SW 1271 (cell line): ENCODE results near the gene CYP2A7.
A peak's percentile ranks its signal among the peaks of the same experiment; 100 is the strongest.
"Not testable (repeated sequence)": the region's sequence is repeated elsewhere in the genome, so short reads cannot be mapped to it uniquely, and the experiment has no call there.

Experiments used
- DNase-seq, 2 experiments: peaks; one replicate each; lab custom pipeline; 2025; lab: John Stamatoyannopoulos, UW

Gene CYP2A7

GRCh38 chr19:40842012-40842411 lies 40.0 kb downstream of the CYP2A7 start:
- not testable (repeated sequence) for DNase-seq

DNA sequence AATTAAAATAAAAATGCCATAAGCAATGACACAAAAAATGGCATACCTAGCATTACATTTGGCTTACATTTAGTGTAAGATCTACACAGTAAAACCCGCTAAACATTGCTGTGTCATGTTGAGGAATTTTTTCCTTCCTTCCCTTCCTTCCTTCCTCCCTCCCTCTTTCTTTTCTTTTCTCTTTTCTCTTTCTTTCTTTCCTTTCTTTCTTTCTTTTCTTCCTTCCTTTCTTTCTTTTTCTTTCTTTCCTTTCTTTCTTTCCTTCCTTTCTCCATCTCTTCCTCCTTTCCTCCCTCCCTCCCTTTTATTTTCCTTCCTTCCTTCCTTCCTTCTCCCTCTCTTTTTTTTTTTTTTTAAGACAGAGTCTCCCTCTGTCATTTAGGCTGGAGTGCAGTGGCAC lies 43.6 kb downstream of the CYP2A7 start:
- not testable (repeated sequence) for DNase-seq

GRCh38 chr19:40836754-40837429 lies 45.1 kb downstream of the CYP2A7 start:
- DNase-seq: no peak

DNA sequence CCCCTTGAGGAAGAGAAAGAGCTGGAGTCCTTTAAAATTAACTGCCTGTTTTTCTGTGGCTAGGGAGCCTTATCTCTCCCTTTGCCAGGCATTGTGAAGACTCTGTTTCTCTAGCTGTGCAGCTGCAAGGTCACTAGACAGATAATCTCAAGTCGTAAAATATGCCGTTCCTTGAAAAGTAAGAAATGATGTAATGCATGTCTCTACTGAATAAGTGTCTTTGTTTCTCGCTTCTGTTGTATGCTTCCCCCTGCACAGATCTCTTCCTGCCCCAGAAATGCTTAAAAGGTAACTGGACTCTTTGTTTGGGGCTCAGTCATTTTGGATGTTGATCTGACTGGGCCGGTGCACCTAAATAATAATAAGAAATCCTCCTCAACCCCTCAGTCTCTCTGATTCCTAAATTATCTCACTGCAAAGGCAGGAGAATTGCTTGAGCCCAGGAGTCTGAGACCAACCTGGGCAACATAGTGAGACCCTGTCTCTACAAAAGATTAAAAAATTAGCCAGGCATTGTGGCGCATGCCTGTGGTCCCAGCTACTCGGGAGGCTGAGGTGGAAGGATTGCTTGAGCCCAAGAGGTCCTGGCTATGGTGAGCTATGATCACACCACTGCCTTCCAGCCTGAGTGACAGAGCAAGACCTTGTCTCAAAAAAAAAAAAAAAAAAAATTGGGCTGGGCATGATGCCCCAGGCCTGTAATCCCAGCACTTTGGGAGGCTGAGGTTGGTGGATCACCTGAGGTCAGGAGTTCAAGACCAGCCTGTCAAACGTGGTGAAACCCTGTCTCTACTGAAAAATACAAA lies 48.1 kb downstream of the CYP2A7 start:
- DNase-seq: not testable (repeated sequence)

DNA sequence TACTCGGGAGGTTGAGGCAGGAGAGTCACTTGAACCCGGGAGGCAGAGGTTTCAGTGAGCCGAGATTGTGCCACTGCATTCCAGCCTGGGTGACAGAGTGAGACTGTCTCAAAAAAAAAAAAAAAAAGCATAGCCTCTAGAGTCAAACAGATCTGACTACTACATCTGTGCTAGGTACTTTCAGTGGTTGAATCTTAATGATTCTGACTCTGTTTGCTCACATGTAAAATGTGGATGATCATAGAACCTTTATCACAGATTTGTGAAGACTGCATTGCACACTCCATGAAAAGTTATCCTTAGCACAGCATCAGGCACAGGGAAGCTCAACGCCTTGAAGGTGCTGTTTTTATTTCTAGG lies 49.6 kb downstream of the CYP2A7 start:
- DNase-seq: not testable (repeated sequence)

GRCh38 chr19:40831502-40832430 lies 50.3 kb downstream of the CYP2A7 start:
- peak; percentile 7 to 32 for DNase-seq

DNA sequence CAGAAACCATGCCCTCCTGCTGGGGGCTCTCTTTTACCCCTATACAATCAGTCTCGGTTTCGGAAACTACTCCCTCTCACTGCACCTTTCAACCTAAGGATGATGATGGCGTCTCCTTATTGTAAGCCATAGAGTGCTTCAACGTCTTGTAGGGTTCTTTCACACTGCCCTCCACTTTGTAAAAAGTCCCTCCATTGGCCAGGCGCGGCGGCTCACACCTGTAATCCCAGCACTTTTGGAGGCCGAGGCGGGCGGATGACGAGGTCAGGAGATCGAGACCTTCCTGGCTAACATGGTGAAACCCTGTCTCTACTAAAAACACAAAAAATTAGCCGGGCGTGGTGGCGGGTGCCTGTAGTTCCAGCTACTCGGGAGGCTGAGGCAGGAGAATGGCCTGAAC lies 51.3 kb downstream of the CYP2A7 start:
- not testable (repeated sequence) for DNase-seq

GRCh38 chr19:40829205-40829604 lies 52.8 kb downstream of the CYP2A7 start:
- DNase-seq: no peak

GRCh38 chr19:40827386-40828247 lies 54.4 kb downstream of the CYP2A7 start:
- DNase-seq: no peak

DNA sequence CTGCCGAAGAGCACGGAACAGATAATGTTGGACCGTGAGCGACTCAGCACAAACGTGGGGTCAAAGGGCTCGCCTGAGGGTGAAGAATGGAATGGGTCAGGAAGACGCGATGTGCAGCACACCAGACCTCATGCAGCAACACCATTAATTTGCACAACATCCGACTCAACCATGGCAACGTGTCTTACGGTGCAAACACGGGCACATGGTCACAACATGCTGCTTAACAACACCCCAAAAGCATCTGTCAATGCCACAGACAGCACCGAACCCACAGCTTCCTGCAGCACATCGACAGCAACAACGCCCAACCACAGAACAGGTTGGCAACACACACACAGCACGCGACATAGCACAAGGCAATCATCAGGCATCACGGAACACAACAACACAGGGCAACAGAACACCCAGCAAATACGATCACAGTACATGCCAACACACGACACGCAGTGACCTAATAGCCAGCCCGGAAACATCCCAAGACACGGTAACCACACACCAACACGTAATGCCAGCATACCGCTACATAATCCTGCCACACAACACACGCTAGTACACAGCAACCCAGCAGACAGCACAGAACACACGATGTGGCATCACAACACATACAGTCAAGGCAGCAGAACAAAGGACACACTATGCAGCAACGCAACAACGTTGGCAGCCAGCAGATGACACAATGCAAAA lies 55.2 kb downstream of the CYP2A7 start:
- DNase-seq: not testable (repeated sequence)

DNA sequence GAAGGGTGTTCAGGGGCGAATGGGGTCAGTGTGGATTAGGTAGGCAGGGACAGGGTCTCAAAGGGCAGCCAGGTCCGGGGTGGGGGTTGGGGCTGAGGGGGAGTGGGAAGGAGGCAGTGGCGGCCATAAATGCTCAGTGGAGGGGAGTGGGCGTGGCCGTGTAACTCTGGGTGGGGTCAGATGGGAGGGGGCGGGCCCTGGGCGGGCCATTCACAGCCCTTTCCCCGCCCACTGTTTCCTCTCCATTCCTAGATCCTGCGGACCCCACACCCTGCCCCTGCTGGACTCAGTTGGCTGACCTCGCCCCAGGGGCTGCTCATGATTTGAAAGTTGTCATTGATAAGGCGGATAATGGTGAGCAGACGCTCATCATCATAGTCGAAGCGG lies 55.7 kb downstream of the CYP2A7 start:
- not testable (repeated sequence) for DNase-seq

DNA sequence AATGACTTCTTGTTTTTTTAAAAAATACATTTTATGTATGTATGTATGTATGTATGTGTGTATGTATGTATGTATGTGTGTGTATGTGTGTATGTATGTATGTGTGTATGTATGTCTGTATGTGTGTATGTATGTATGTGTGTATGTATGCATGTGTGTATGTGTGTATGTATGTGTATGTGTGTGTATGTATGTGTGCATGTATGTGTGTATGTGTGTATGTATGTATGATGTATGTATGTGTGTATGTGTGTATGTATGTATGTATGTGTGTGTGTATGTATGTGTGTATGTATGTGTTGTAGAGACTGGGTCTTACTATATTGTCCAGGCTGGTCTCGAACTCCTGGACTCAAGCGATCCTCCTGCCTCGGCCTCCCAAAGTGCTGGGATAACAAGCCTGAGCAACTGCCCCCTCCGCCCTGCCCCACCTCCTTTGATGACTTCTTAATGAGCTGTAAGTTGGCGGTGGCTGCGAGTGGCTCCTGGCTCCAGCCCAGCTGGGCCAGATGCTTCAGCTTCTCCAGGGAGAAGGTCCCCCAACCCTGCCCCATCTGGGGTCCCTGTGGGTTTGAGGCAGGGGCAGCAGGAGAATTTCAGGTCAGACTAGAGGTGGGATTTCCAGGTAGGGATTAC lies 56.5 kb downstream of the CYP2A7 start:
- DNase-seq: not testable (repeated sequence)
